MM.1S (cell line): ENCODE data around the gene USP12.

ENCODE experiments used
- DNase-seq: peaks from one replicate; pipeline ENCODE4 v3.0.0-alpha.2; 2015
- H2AFZ ChIP-seq: fragments of 300-600 bp; sonication (generic); 2 replicates; pipeline ENCODE4 v1.6.0; 2016; ENCODE audit warnings: antibody characterized with exemption, low read length
- H3F3A ChIP-seq: fragments of 300-600 bp; sonication (generic); 2 replicates; pipeline ENCODE4 v1.6.1; 2016; ENCODE audit warnings: mild to moderate bottlenecking, antibody characterized with exemption, low read length, moderate library complexity, mixed read lengths; ENCODE audit not compliant: insufficient read depth
- H3K27ac ChIP-seq: fragments of 300-600 bp; sonication (generic); 2 replicates; pipeline ENCODE4 v1.5.1; 2016; ENCODE audit warnings: mild to moderate bottlenecking, low read length
- H3K27me3 ChIP-seq: fragments of 300-600 bp; sonication (generic); replicated peaks from 2 replicates; pipeline ENCODE4 v1.6.0; 2016; ENCODE audit warnings: low read length; ENCODE audit not compliant: insufficient read depth
- H3K36me3 ChIP-seq: fragments of 300-600 bp; sonication (generic); replicated peaks from 2 replicates; pipeline ENCODE4 v1.6.1; 2016; ENCODE audit warnings: mild to moderate bottlenecking, low read length, mixed read lengths; ENCODE audit not compliant: insufficient read depth
- H3K4me1 ChIP-seq: fragments of 300-600 bp; sonication (generic); 2 replicates; pipeline ENCODE4 v1.6.1; 2016; ENCODE audit warnings: low read length, mixed read lengths
- H3K4me2 ChIP-seq: fragments of 300-600 bp; sonication (generic); 2 replicates; pipeline ENCODE4 v1.6.0; 2016; ENCODE audit warnings: low read depth, low read length
- H3K4me3 ChIP-seq: fragments of 300-600 bp; sonication (generic); 2 replicates; pipeline ENCODE4 v1.5.1; 2016; ENCODE audit warnings: low read length, mixed read lengths
- H3K79me2 ChIP-seq: fragments of 300-600 bp; sonication (generic); 2 replicates; pipeline ENCODE4 v1.6.1; 2016; ENCODE audit warnings: mixed run types, low read length, mixed read lengths
- H3K9ac ChIP-seq: fragments of 300-600 bp; sonication (generic); 2 replicates; pipeline ENCODE4 v1.6.1; 2016; ENCODE audit warnings: low read length, mixed read lengths
- H3K9me2 ChIP-seq: fragments of 300-600 bp; sonication (generic); replicated peaks from 2 replicates; pipeline ENCODE4 v1.6.1; 2016; ENCODE audit warnings: mild to moderate bottlenecking, low read length, mixed read lengths; ENCODE audit not compliant: insufficient read depth
- H3K9me3 ChIP-seq: fragments of 300-600 bp; sonication (generic); replicated peaks from 2 replicates; pipeline ENCODE4 v1.6.1; 2016; ENCODE audit warnings: mild to moderate bottlenecking, low read length, mixed read lengths; ENCODE audit not compliant: insufficient read depth
- H4K20me1 ChIP-seq: fragments of 300-600 bp; sonication (generic); 2 replicates; pipeline ENCODE4 v1.6.1; 2016; ENCODE audit warnings: mild to moderate bottlenecking, low read length, moderate library complexity, mixed read lengths; ENCODE audit not compliant: insufficient read depth
- CTCF ChIP-seq: fragments of 300-600 bp; sonication (generic); IDR thresholded peaks from 2 replicates; pipeline ENCODE4 v1.5.1; 2016; ENCODE audit warnings: antibody characterized with exemption, low read length, mixed read lengths
- EZH2 ChIP-seq: fragments of 300-600 bp; sonication (generic); optimal IDR thresholded peaks from 2 replicates; pipeline ENCODE3; 2017; ENCODE audit warnings: low read depth, mild to moderate bottlenecking, antibody characterized with exemption, low read length, mixed read lengths
- EZH2phosphoT487 ChIP-seq: fragments of 300-600 bp; sonication (generic); IDR thresholded peaks from 2 replicates; pipeline ENCODE4 v1.6.1; 2018; ENCODE audit warnings: antibody characterized with exemption, low read length

Gene USP12

GRCh38 chr13:27211771-27212364, 40.3 kb upstream of the USP12 start:
- DNase-seq: no peak
- TF ChIP-seq CTCF (no peak), EZH2phosphoT487 (no peak), EZH2 (no peak)
- H4K20me1 ChIP-seq: no peaks in the 10 kb centered on the region
- no peak overlapping the region for H3K4me3 ChIP-seq
- H3K9me2 ChIP-seq: no peaks in the 10 kb centered on the region
- no peak overlapping the region for H3K27ac ChIP-seq
- H3K4me2 ChIP-seq: no peak overlapping the region
- H3K27me3 ChIP-seq: no peaks in the 10 kb centered on the region
- H3K9me3 ChIP-seq: no peaks in the 10 kb centered on the region
- H2AFZ ChIP-seq: no peak overlapping the region
- H3K9ac ChIP-seq: no peak overlapping the region
- no peaks in the 10 kb centered on the region for H3K4me1 ChIP-seq
- H3F3A ChIP-seq: no peaks in the 10 kb centered on the region
- H3K36me3 ChIP-seq: no peaks in the 10 kb centered on the region
- no peaks in the 10 kb centered on the region for H3K79me2 ChIP-seq

GRCh38 chr13:27211271-27211670, 39.7 kb upstream of the USP12 start:
- no peak overlapping the region for H3K4me2 ChIP-seq
- H2AFZ ChIP-seq: no peak overlapping the region
- no peak overlapping the region for H3K4me3 ChIP-seq
- H3K4me1 ChIP-seq: no peaks in the 10 kb centered on the region
- no peak overlapping the region for H3K9ac ChIP-seq
- H3K9me2 ChIP-seq: no peaks in the 10 kb centered on the region
- TF ChIP-seq EZH2 (no peak), EZH2phosphoT487 (no peak), CTCF (no peak)
- H3F3A ChIP-seq: no peaks in the 10 kb centered on the region
- H3K27me3 ChIP-seq: no peaks in the 10 kb centered on the region
- H3K79me2 ChIP-seq: no peaks in the 10 kb centered on the region
- H4K20me1 ChIP-seq: no peaks in the 10 kb centered on the region
- H3K27ac ChIP-seq: no peak overlapping the region
- no peaks in the 10 kb centered on the region for H3K36me3 ChIP-seq
- H3K9me3 ChIP-seq: no peaks in the 10 kb centered on the region
- DNase-seq: no peak

GRCh38 chr13:27208514-27208913, 36.9 kb upstream of the USP12 start:
- TF ChIP-seq EZH2phosphoT487 (no peak), CTCF (no peak), EZH2 (no peak)
- Histone ChIP-seq H3K27ac (no peak overlapping the region), H3K9me3 (no peaks in the 10 kb centered on the region), H2AFZ (no peak overlapping the region), H3K4me2 (no peak overlapping the region), H3K36me3 (no peaks in the 10 kb centered on the region), H3K4me3 (no peak overlapping the region), H4K20me1 (no peaks in the 10 kb centered on the region), H3K9me2 (no peaks in the 10 kb centered on the region), H3K9ac (no peak overlapping the region), H3F3A (no peaks in the 10 kb centered on the region), H3K79me2 (no peaks in the 10 kb centered on the region), H3K4me1 (no peaks in the 10 kb centered on the region), H3K27me3 (no peaks in the 10 kb centered on the region)
- no peak for DNase-seq
